AG10803 (cell line): ENCODE measurements around the gene GNG7.

Experiments used
- DNase-seq: peaks from one replicate; pipeline ENCODE4 v3.0.0; 2010; ENCODE audit warnings: low read depth
- H3K4me3 ChIP-seq: 2 replicates; pipeline ENCODE4 v1.5.1; 2011; ENCODE audit warnings: mild to moderate bottlenecking, low read length, control low read depth
- CTCF ChIP-seq: conservative IDR thresholded peaks from 2 replicates; pipeline ENCODE4 v1.5.1; 2011; ENCODE audit warnings: mild to moderate bottlenecking, low read length, control low read depth, inconsistent platforms

GNG7 gene

GRCh38 chr19:2726160-2726855 is 23.8 kb upstream of the GNG7 start:
- DNase-seq: no peak
- no peak overlapping the region for H3K4me3 ChIP-seq
- no peak for TF ChIP-seq CTCF

- DNase-seq: no peak
- H3K4me3 ChIP-seq: no peak overlapping the region
- TF ChIP-seq CTCF: peak; percentile 15
Measured at GRCh38 chr19:2724148-2724557, 21.7 kb upstream of the GNG7 start.

GRCh38 chr19:2723747-2724146 is 21.3 kb upstream of the GNG7 start:
- no peak for TF ChIP-seq CTCF
- no peak for DNase-seq
- H3K4me3 ChIP-seq: no peak overlapping the region

GRCh38 chr19:2723345-2723715 is 20.8 kb upstream of the GNG7 start:
- no peak overlapping the region for H3K4me3 ChIP-seq
- no peak for TF ChIP-seq CTCF
- no peak for DNase-seq

GRCh38 chr19:2722541-2723344 is 20.2 kb upstream of the GNG7 start:
- peak overlapping the region; percentile 9 for H3K4me3 ChIP-seq
- no peak for TF ChIP-seq CTCF
- DNase-seq: peak; percentile 79

- no peak for DNase-seq
- peak overlapping the region; percentile 59 for H3K4me3 ChIP-seq
- no peak for TF ChIP-seq CTCF
Measured at GRCh38 chr19:2721570-2722540, 19.4 kb upstream of the GNG7 start.
